ENCODE data around the gene FREM1.

- no peak for TF ChIP-seq CTCF (IDR thresholded peaks at IDR 0.05)
- TF ChIP-seq POLR2A (IDR thresholded peaks at IDR 0.05), result no peak
Measured at GRCh38 chr9:14932641-14933040, 22.4 kb upstream of the FREM1 start.

All from adrenal gland (tissue), 5 donors.